HEK293 (cell line): ENCODE data around the gene KCNK15.

Source experiments
- CTCF ChIA-PET: fragments of 350-600 bp; formaldehyde crosslinking; extraction: SDS; loops from one replicate; lab custom pipeline; 2021; ENCODE audit warnings: antibody characterized with exemption; lab: Yijun Ruan, JAX
- POLR2A ChIA-PET: fragments of 300-600 bp; formaldehyde crosslinking; extraction: SDS; loops from one replicate; lab custom pipeline; 2020; ENCODE audit warnings: antibody characterized with exemption, inconsistent platforms; lab: Yijun Ruan, JAX
- H3K27ac ChIP-seq: fragments of 200-500 bp; sonication (Bioruptor generic); 2 replicates; pipeline ENCODE4 v1.5.1; 2014; ENCODE audit warnings: low read depth, low read length, control low read depth, inconsistent platforms; ENCODE audit errors: extremely low read depth
- H3K36me3 ChIP-seq, 2 experiments: fragments of 200-500 bp in 1 of 2; sonication (Bioruptor generic) in 1 of 2; 1 replicate in 1 of 2; 2 replicates in 1 of 2; pipeline ENCODE4 v1.5.1; 2014 to 2017; ENCODE audit warnings: inconsistent platforms in 2 of 2, low read length in 2 of 2; ENCODE audit not compliant: control insufficient read depth in 2 of 2, insufficient read depth in 1 of 2
- H3K4me1 ChIP-seq: fragments of 200-500 bp; sonication (Bioruptor generic); 2 replicates; pipeline ENCODE4 v1.5.1; 2014; ENCODE audit warnings: mild to moderate bottlenecking, low read length, inconsistent platforms; ENCODE audit not compliant: control insufficient read depth, insufficient read depth
- H3K4me3 ChIP-seq: 2 replicates; pipeline ENCODE4 v1.5.1; 2011; ENCODE audit warnings: low read depth, mild to moderate bottlenecking, control low read depth, low read length, moderate library complexity
- H3K9me3 ChIP-seq: fragments of 200-500 bp; sonication (Bioruptor generic); 2 replicates; pipeline ENCODE4 v1.5.1; 2014; ENCODE audit warnings: low read depth, low read length, inconsistent platforms; ENCODE audit not compliant: control insufficient read depth, insufficient read depth
- AEBP2 ChIP-seq: fragments of 450-650 bp; formaldehyde crosslinking; IDR thresholded peaks from 2 replicates; pipeline ENCODE4 v1.5.1; 2016; ENCODE audit warnings: missing biosample characterization, missing genetic modification characterization, borderline replicate concordance
- GLIS2 ChIP-seq: fragments of 450-650 bp; formaldehyde crosslinking; IDR thresholded peaks from 2 replicates; pipeline ENCODE4 v1.5.1; 2016; ENCODE audit warnings: missing biosample characterization, missing genetic modification characterization
- KLF7 ChIP-seq: fragments of 450-650 bp; formaldehyde crosslinking; IDR thresholded peaks from 2 replicates; pipeline ENCODE4 v1.5.1; 2016; ENCODE audit warnings: missing biosample characterization, missing genetic modification characterization, borderline replicate concordance
- SCRT2 ChIP-seq: fragments of 450-650 bp; formaldehyde crosslinking; IDR thresholded peaks from 2 replicates; pipeline ENCODE4 v1.5.1; 2016; ENCODE audit warnings: missing biosample characterization, missing genetic modification characterization
- ZEB2 ChIP-seq: fragments of 450-650 bp; formaldehyde crosslinking; IDR thresholded peaks from 2 replicates; pipeline ENCODE4 v1.5.1; 2016; ENCODE audit warnings: missing biosample characterization, missing genetic modification characterization
- ZIC2 ChIP-seq: fragments of 450-650 bp; formaldehyde crosslinking; IDR thresholded peaks from 2 replicates; pipeline ENCODE4 v1.5.1; 2016; ENCODE audit warnings: missing biosample characterization, missing genetic modification characterization
- ZNF146 ChIP-seq: fragments of 450-650 bp; formaldehyde crosslinking; IDR thresholded peaks from 2 replicates; pipeline ENCODE4 v1.5.1; 2016; ENCODE audit warnings: missing biosample characterization, missing genetic modification characterization
- ZNF148 ChIP-seq: fragments of 450-650 bp; formaldehyde crosslinking; IDR thresholded peaks from 2 replicates; pipeline ENCODE4 v1.5.0; 2017; ENCODE audit warnings: missing biosample characterization, missing genetic modification characterization, borderline replicate concordance
- ZNF202 ChIP-seq: fragments of 450-650 bp; formaldehyde crosslinking; IDR thresholded peaks from 2 replicates; pipeline ENCODE4 v1.5.1; 2016; ENCODE audit warnings: missing biosample characterization, missing genetic modification characterization, borderline replicate concordance
- ZNF677 ChIP-seq: fragments of 450-650 bp; IDR thresholded peaks from 2 replicates; pipeline ENCODE4 v1.5.0; 2018; ENCODE audit warnings: missing biosample characterization, mild to moderate bottlenecking, missing genetic modification characterization, moderate library complexity
- TF ChIP-seq, protein P1 (sequence below): fragments of 450-650 bp; formaldehyde crosslinking; IDR thresholded peaks from 2 replicates; pipeline ENCODE4 v1.5.1; 2016; ENCODE audit warnings: missing biosample characterization, missing genetic modification characterization

Gene KCNK15

DNA sequence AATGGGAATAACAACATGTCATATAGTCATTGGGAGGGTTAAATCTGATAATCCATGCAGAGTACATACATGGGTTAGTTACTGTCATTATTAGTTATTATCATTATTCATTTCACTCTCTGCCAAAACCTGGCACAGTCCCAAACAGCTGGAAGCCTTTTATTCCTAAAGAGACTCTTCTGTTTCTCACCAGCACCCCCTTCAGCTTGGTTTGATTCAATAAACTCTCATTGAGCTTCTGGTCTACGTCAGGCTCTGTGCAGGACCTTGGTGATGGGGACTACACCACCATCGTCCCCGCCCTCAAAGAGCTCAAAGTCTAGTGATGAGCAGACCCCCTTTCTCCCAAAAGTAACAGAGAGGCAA is 2.3 kb downstream of the KCNK15 start (continued):
- no peak for TF ChIP-seq AEBP2 (tag by site-specific recombination)
- no peak for TF ChIP-seq GLIS2 (tag by site-specific recombination)
- no peak for TF ChIP-seq ZNF146 (tag by site-specific recombination)
- no peak for TF ChIP-seq KLF7 (tag by site-specific recombination)
- TF ChIP-seq ZNF148 (tag by site-specific recombination): no peak
- TF ChIP-seq, protein P1, sequence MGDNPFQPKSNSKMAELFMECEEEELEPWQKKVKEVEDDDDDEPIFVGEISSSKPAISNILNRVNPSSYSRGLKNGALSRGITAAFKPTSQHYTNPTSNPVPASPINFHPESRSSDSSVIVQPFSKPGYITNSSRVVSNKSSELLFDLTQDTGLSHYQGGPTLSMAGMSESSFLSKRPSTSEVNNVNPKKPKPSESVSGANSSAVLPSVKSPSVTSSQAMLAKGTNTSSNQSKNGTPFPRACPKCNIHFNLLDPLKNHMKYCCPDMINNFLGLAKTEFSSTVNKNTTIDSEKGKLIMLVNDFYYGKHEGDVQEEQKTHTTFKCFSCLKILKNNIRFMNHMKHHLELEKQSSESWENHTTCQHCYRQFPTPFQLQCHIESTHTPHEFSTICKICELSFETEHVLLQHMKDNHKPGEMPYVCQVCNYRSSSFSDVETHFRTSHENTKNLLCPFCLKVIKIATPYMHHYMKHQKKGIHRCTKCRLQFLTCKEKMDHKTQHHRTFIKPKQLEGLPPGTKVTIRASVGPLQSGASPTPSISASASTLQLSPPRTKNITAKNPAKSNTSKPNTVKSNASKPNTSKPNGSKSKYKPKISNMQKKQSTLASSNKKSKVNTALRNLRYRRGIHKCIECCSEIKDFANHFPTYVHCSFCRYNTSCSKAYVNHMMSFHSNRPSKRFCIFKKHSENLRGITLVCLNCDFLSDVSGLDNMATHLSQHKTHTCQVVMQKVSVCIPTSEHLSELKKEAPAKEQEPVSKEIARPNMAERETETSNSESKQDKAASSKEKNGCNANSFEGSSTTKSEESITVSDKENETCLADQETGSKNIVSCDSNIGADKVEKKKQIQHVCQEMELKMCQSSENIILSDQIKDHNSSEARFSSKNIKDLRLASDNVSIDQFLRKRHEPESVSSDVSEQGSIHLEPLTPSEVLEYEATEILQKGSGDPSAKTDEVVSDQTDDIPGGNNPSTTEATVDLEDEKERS (tag by site-specific recombination): no peak
- no peak for TF ChIP-seq ZNF202

- Histone ChIP-seq H3K36me3 (no peaks in the 10 kb centered on the region), H3K4me3 (no peak overlapping the region), H3K9me3 (no peaks in the 10 kb centered on the region), H3K27ac (no peak overlapping the region), H3K4me1 (peaks cover 4% of the 10 kb centered on the region; the same call in 1 of the 2 replicates)
- POLR2A ChIA-PET: interaction anchor here (0.5 kb wide), 1 partner anchor 28 kb away, joined by 4 read pairs; no protein-coding TSS in a partner anchor
- CTCF ChIA-PET: interaction anchor here (3.7 kb wide), 1 partner anchor 111 kb away, joined by 26 read pairs; no protein-coding TSS in a partner anchor
- TF ChIP-seq ZEB2 (tag by site-specific recombination) (no peak), SCRT2 (tag by site-specific recombination) (no peak)
These were observed 4.6 kb downstream of the KCNK15 start for GRCh38 chr20:44750081-44750805.

GRCh38 chr20:44752099-44752931 is 6.7 kb downstream of the KCNK15 start:
- TF ChIP-seq ZIC2 (tag by site-specific recombination) (peak; percentile 66), ZNF677 (tag by site-specific recombination) (no peak)
- ChIA-PET POLR2A (interaction anchor here (0.6 kb wide), 1 partner anchor 544 kb away, joined by 3 read pairs; no protein-coding TSS in a partner anchor), CTCF (no interaction called here)
- no peaks in the 10 kb centered on the region for H3K9me3 ChIP-seq
- no peaks in the 10 kb centered on the region for H3K4me1 ChIP-seq
- H3K36me3 ChIP-seq: peaks cover 0 to 9% of the 10 kb centered on the region in 2 experiments; a peak in 1 of 3 replicates
- no peak overlapping the region for H3K27ac ChIP-seq
- H3K4me3 ChIP-seq: no peak overlapping the region
